PC-9 (cell line): Measurements from ENCODE around the gene ASPDH. TPM values are rescaled to one million over a fixed set of nuclear protein-coding genes. Genes with fewer than 3 reads are reported as not detected.
A peak's percentile ranks its signal among the peaks of the same experiment; 100 is the strongest.
"Not testable (repeated sequence)": the region's sequence is repeated elsewhere in the genome, so short reads cannot be mapped to it uniquely, and the experiment has no call there.

Source experiments
- BruUV-seq: library from RNA; stranded (reverse); fragments of 400-500 nt; replicated peaks from 2 replicates; lab custom pipeline; 2021; lab: Mats Ljungman, UMichigan
- CTCF ChIA-PET: fragments of 300-600 bp; sonication (Branson Sonifier 250); formaldehyde crosslinking; loops from one replicate; lab custom pipeline; 2022; ENCODE audit warnings: antibody characterized with exemption; lab: Charles Lee
- POLR2A ChIA-PET: fragments of 300-600 bp; sonication (Branson Sonifier 250); formaldehyde crosslinking; loops from one replicate; lab custom pipeline; 2022; ENCODE audit warnings: antibody characterized with exemption; ENCODE audit not compliant: unreplicated experiment; lab: Charles Lee
- DNase-seq, 2 experiments: peaks; one replicate each; pipeline versions ENCODE4 v3.0.0 to v3.0.0-alpha.2; 2015 to 2022; ENCODE audit warnings: mixed read lengths in 1 of 2
- H2AFZ ChIP-seq: fragments of 200-600 bp; sonication (generic); 2 replicates; pipeline ENCODE4 v1.8.1; 2017; ENCODE audit warnings: antibody characterized with exemption
- H3F3A ChIP-seq: fragments of 200-600 bp; sonication (generic); 2 replicates; pipeline ENCODE4 v1.8.1; 2017; ENCODE audit warnings: antibody characterized with exemption, mild to moderate bottlenecking, low read depth; ENCODE audit not compliant: insufficient read depth
- H3K27ac ChIP-seq: fragments of 200-600 bp; sonication (generic); 2 replicates; pipeline ENCODE4 v1.6.1; 2016; ENCODE audit warnings: mixed run types
- H3K27me3 ChIP-seq: fragments of 200-600 bp; sonication (generic); 2 replicates; pipeline ENCODE4 v1.6.1; 2016; ENCODE audit warnings: low read depth, mixed run types; ENCODE audit not compliant: insufficient read depth
- H3K36me3 ChIP-seq: fragments of 200-600 bp; sonication (generic); 2 replicates; pipeline ENCODE4 v1.6.1; 2016; ENCODE audit warnings: low read depth, mixed run types
- H3K4me1 ChIP-seq: fragments of 200-600 bp; sonication (generic); replicated peaks from 2 replicates; pipeline ENCODE4 v1.6.1; 2016; ENCODE audit warnings: mixed run types; ENCODE audit not compliant: insufficient read depth
- H3K4me2 ChIP-seq: fragments of 200-600 bp; sonication (generic); 2 replicates; pipeline ENCODE4 v1.6.1; 2017; ENCODE audit warnings: mixed run types
- H3K4me3 ChIP-seq: fragments of 200-600 bp; sonication (generic); 2 replicates; pipeline ENCODE4 v1.6.1; 2016; ENCODE audit warnings: mixed run types
- H3K79me2 ChIP-seq: fragments of 200-600 bp; sonication (generic); 2 replicates; pipeline ENCODE4 v1.6.1; 2017; ENCODE audit warnings: low read depth, mixed run types
- H3K9me2 ChIP-seq: fragments of 200-600 bp; sonication (generic); 2 replicates; pipeline ENCODE4 v1.8.1; 2017; ENCODE audit warnings: mild to moderate bottlenecking; ENCODE audit not compliant: insufficient read depth
- H3K9me3 ChIP-seq: fragments of 200-600 bp; sonication (generic); 2 replicates; pipeline ENCODE4 v1.8.1; 2016; ENCODE audit warnings: low read depth; ENCODE audit not compliant: insufficient read depth
- H4K20me1 ChIP-seq: fragments of 200-600 bp; sonication (generic); 2 replicates; pipeline ENCODE4 v1.8.1; 2017; ENCODE audit not compliant: insufficient read depth
- EZH2 ChIP-seq: fragments of 200-600 bp; sonication (generic); IDR thresholded peaks from 2 replicates; pipeline ENCODE4 v1.8.0; 2017; ENCODE audit warnings: antibody characterized with exemption, low read depth
- intact Hi-C: fragments of 100-400 bp; cut with micrococcal nuclease; formaldehyde crosslinking; loops from one replicate; pipeline ENCODE4 v1.10.0; 2022; ENCODE audit not compliant: unreplicated experiment
- total RNA-seq: library from RNA; stranded (reverse); gene quantifications from 2 replicates; pipeline ENCODE4 v1.2.3, GENCODE V29; 2021
- TF ChIP-seq, protein P1 (sequence below): fragments of 200-600 bp; sonication (generic); conservative IDR thresholded peaks from 2 replicates; pipeline ENCODE4 v1.6.1; 2017; ENCODE audit warnings: mixed run types, antibody characterized with exemption, mild to moderate bottlenecking, moderate library complexity

ASPDH gene
- total RNA-seq, 1 experiment from 2014 or later, result not detected

DNA sequence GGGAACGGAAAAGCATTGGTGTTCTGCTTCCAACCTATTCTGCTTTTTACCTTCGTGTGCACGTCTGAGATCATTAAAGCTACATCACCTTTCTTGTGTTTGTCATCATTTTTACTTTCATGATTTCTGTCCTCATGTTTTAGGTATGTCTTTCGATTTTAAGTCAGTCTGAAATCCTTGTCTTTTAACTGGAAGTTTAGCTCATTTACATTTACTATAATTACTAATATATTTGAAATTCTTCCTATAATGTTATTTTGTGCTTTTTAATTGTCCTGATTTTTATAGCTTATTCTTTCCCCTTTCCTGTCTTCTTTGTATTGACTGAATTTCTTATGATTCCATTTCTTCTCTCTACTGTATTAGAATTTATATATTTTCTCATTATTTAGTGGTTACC lies 19.2 kb upstream of the ASPDH start:
- intact Hi-C loops, result loop anchor here (10.0 kb wide), 2 partner anchors 168 to 392 kb away; partner anchors contain the start of gene NAPSA
- Histone ChIP-seq H3K27ac (no peak overlapping the region), H2AFZ (no peak overlapping the region), H3K36me3 (no peaks in the 10 kb centered on the region), H3K4me2 (no peak overlapping the region), H3K9me3 (peaks cover 3% of the 10 kb centered on the region; the same call in 1 of the 2 replicates), H3K27me3 (peaks cover 93% of the 10 kb centered on the region), H3K4me3 (no peak overlapping the region), H3K9me2 (no peaks in the 10 kb centered on the region), H3K79me2 (no peaks in the 10 kb centered on the region), H4K20me1 (no peaks in the 10 kb centered on the region), H3K4me1 (no peaks in the 10 kb centered on the region), H3F3A (no peaks in the 10 kb centered on the region)
- POLR2A ChIA-PET, result no interaction called here
- CTCF ChIA-PET, result no interaction called here
- no peak for DNase-seq
- BruUV-seq, result no TSS peak
- TF ChIP-seq, protein P1, sequence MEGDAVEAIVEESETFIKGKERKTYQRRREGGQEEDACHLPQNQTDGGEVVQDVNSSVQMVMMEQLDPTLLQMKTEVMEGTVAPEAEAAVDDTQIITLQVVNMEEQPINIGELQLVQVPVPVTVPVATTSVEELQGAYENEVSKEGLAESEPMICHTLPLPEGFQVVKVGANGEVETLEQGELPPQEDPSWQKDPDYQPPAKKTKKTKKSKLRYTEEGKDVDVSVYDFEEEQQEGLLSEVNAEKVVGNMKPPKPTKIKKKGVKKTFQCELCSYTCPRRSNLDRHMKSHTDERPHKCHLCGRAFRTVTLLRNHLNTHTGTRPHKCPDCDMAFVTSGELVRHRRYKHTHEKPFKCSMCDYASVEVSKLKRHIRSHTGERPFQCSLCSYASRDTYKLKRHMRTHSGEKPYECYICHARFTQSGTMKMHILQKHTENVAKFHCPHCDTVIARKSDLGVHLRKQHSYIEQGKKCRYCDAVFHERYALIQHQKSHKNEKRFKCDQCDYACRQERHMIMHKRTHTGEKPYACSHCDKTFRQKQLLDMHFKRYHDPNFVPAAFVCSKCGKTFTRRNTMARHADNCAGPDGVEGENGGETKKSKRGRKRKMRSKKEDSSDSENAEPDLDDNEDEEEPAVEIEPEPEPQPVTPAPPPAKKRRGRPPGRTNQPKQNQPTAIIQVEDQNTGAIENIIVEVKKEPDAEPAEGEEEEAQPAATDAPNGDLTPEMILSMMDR, result no peak
- TF ChIP-seq EZH2, result no peak

DNA sequence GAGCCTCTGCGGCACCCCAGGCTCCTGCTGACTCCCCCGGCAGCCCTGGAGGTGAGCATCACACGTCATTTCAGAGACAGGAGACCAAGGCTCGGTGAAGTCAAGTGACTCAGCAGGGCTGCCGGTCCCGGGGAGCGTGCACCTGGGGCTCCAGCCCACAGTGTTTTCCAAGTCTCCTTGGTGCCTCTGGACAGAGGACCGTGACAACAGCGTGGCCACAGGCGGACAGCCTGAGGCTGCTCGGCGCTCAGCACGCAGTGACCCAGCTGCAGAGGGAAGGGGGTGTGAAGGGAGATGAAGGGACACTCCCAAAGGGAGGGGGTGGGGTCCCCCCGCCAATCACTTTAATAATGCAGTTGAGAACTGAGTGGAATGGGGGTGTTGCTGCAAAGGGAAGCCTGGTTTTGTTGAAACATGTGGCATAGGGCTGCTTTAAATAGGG lies 17.5 kb upstream of the ASPDH start:
- no peak overlapping the region for H3K4me3 ChIP-seq
- peaks cover 3% of the 10 kb centered on the region; the same call in 1 of the 2 replicates for H3K9me3 ChIP-seq
- BruUV-seq, result no TSS peak
- peak; percentile 27 to 43 for DNase-seq
- POLR2A ChIA-PET, result no interaction called here
- peak overlapping the region; percentile 32 for H3K4me2 ChIP-seq
- no peaks in the 10 kb centered on the region for H4K20me1 ChIP-seq
- H3K27me3 ChIP-seq, result peaks cover 97% of the 10 kb centered on the region
- no peaks in the 10 kb centered on the region for H3K36me3 ChIP-seq
- no peaks in the 10 kb centered on the region for H3K4me1 ChIP-seq
- TF ChIP-seq, protein P1, result no peak
- TF ChIP-seq EZH2, result no peak
- H3K79me2 ChIP-seq, result no peaks in the 10 kb centered on the region
- intact Hi-C loops, result loop anchor here (10.0 kb wide), 2 partner anchors 166 to 394 kb away; partner anchors contain the start of gene NAPSA
- H2AFZ ChIP-seq, result no peak overlapping the region
- CTCF ChIA-PET, result no interaction called here
- no peaks in the 10 kb centered on the region for H3F3A ChIP-seq
- H3K27ac ChIP-seq, result no peak overlapping the region
- H3K9me2 ChIP-seq, result no peaks in the 10 kb centered on the region

DNA sequence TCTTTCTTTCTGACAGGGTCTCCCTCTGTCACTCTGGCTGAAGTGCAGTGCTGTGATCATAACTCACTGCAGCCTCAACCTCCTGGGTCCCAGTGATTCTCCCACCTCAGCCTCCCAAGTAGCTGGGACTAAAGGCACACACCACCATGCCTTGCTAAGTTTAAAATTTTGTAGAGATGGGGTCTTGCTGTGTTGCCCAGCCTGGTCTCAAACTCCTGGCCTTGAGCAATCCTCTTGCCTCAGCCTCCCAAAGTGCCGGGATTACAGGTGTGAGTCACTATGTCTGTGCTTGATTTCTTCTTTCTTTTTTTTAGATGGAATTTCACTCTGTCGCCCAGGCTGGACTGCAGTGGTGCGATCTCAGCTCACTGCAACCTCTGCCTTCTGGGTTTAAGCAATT lies 14.3 kb upstream of the ASPDH start:
- intact Hi-C loops, DNase-seq, H2AFZ ChIP-seq, H3K4me1 ChIP-seq, H4K20me1 ChIP-seq, H3K9me3 ChIP-seq, POLR2A ChIA-PET, CTCF ChIA-PET, H3F3A ChIP-seq, BruUV-seq, H3K4me3 ChIP-seq, H3K79me2 ChIP-seq, H3K27ac ChIP-seq, H3K36me3 ChIP-seq, H3K4me2 ChIP-seq, H3K9me2 ChIP-seq: not testable (repeated sequence)
- peaks cover 88% of the 10 kb centered on the region for H3K27me3 ChIP-seq

DNA sequence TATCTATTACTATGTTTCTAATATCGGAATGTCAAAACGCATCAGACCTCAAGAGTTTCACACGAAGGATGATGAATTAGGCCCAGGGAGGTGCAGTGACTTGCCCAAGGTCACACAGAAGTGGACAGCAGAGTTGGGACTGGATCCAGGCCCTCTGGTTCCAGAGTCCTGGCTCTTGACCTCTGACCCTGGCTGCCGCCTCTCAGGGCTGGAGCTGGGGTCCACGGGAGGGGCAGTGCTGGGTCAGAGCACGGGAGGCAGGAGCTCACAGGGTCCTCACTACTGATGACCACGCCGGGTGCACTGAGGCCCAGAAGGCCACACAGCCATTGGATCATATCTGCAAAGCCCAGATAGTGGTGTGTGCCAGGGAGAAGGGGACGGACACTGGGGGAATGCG lies 9.2 kb upstream of the ASPDH start:
- BruUV-seq, result no TSS peak
- DNase-seq, result no peak
- Histone ChIP-seq H4K20me1 (no peaks in the 10 kb centered on the region), H3K4me1 (no peaks in the 10 kb centered on the region), H2AFZ (no peak overlapping the region), H3K27ac (no peak overlapping the region), H3K9me2 (no peaks in the 10 kb centered on the region), H3K79me2 (no peaks in the 10 kb centered on the region), H3K4me2 (no peak overlapping the region), H3K9me3 (no peaks in the 10 kb centered on the region; the same call in 1 of the 2 replicates), H3F3A (no peaks in the 10 kb centered on the region), H3K36me3 (no peaks in the 10 kb centered on the region), H3K4me3 (no peak overlapping the region), H3K27me3 (peaks cover 42% of the 10 kb centered on the region)
- intact Hi-C loops, result no loop called here
- TF ChIP-seq, protein P1, result no peak
- no peak for TF ChIP-seq EZH2
- ChIA-PET POLR2A (no interaction called here), CTCF (no interaction called here)
